ENCODE results near the gene TSSC4.
A peak's percentile ranks its signal among the peaks of the same experiment; 100 is the strongest.

The TSSC4 gene

GRCh38 chr11:2388431-2389376, 11.8 kb upstream of the TSSC4 start:
- no peak for TF ChIP-seq YY1 (IDR thresholded peaks at IDR 0.05; ENCODE audit: low read depth)
- no peak for TF ChIP-seq EGR1 (IDR thresholded peaks at IDR 0.05)
- no peak for TF ChIP-seq FOXM1 (IDR thresholded peaks at IDR 0.05; ENCODE audit: borderline replicate concordance, low read depth)
- TF ChIP-seq EP300 (IDR thresholded peaks at IDR 0.05; ENCODE audit: borderline replicate concordance): no peak
- TF ChIP-seq RAD21 (IDR thresholded peaks at IDR 0.05; ENCODE audit: low read depth): no peak
- no peak for TF ChIP-seq CEBPB (IDR thresholded peaks at IDR 0.05)
- TF ChIP-seq NFIC (IDR thresholded peaks at IDR 0.05): no peak
- no peak for TF ChIP-seq REST (IDR thresholded peaks at IDR 0.05; ENCODE audit: low read depth)
- no peak for TF ChIP-seq TAF1 (IDR thresholded peaks at IDR 0.05; ENCODE audit: low read depth)
- no peak for TF ChIP-seq TCF12 (IDR thresholded peaks at IDR 0.05; ENCODE audit: low read depth)

- TF ChIP-seq TCF12 (IDR thresholded peaks at IDR 0.05; ENCODE audit: low read depth): no peak
- TF ChIP-seq TAF1 (IDR thresholded peaks at IDR 0.05; ENCODE audit: low read depth): no peak
- no peak for TF ChIP-seq YY1 (IDR thresholded peaks at IDR 0.05; ENCODE audit: low read depth)
- no peak for TF ChIP-seq MAX (IDR thresholded peaks at IDR 0.05)
- TF ChIP-seq EP300 (IDR thresholded peaks at IDR 0.05; ENCODE audit: borderline replicate concordance): no peak
Measured at GRCh38 chr11:2389377-2390026, 11.0 kb upstream of the TSSC4 start.

- TF ChIP-seq NFIC (IDR thresholded peaks at IDR 0.05) (no peak), ZBTB7A (IDR thresholded peaks at IDR 0.05; ENCODE audit: low read depth) (no peak), YY1 (IDR thresholded peaks at IDR 0.05; ENCODE audit: low read depth) (no peak), CEBPB (IDR thresholded peaks at IDR 0.05) (no peak), FOXM1 (IDR thresholded peaks at IDR 0.05; ENCODE audit: borderline replicate concordance, low read depth) (no peak), USF1 (IDR thresholded peaks at IDR 0.05) (no peak), RAD21 (IDR thresholded peaks at IDR 0.05; ENCODE audit: low read depth) (no peak), REST (IDR thresholded peaks at IDR 0.05; ENCODE audit: low read depth) (no peak), EGR1 (IDR thresholded peaks at IDR 0.05) (no peak), TAF1 (IDR thresholded peaks at IDR 0.05; ENCODE audit: low read depth) (no peak)
Measured at GRCh38 chr11:2390091-2390724, 10.3 kb upstream of the TSSC4 start.

GRCh38 chr11:2390725-2391151, 9.8 kb upstream of the TSSC4 start:
- TF ChIP-seq EP300 (IDR thresholded peaks at IDR 0.05; ENCODE audit: borderline replicate concordance): peak; percentile 45; the same call in 1 of the 2 replicates
- no peak for TF ChIP-seq TCF12 (IDR thresholded peaks at IDR 0.05; ENCODE audit: low read depth)

GRCh38 chr11:2391181-2391975, 9.2 kb upstream of the TSSC4 start:
- TF ChIP-seq ZBTB7A (IDR thresholded peaks at IDR 0.05; ENCODE audit: low read depth) (no peak), CREB1 (IDR thresholded peaks at IDR 0.05; ENCODE audit: low read depth) (no peak), MAX (IDR thresholded peaks at IDR 0.05) (no peak), EGR1 (IDR thresholded peaks at IDR 0.05) (no peak), YY1 (IDR thresholded peaks at IDR 0.05; ENCODE audit: low read depth) (no peak), EP300 (IDR thresholded peaks at IDR 0.05; ENCODE audit: borderline replicate concordance) (no peak), USF1 (IDR thresholded peaks at IDR 0.05) (no peak), NFIC (IDR thresholded peaks at IDR 0.05) (no peak), FOXM1 (IDR thresholded peaks at IDR 0.05; ENCODE audit: borderline replicate concordance, low read depth) (no peak), REST (IDR thresholded peaks at IDR 0.05; ENCODE audit: low read depth) (no peak), TAF1 (IDR thresholded peaks at IDR 0.05; ENCODE audit: low read depth) (no peak), TCF12 (IDR thresholded peaks at IDR 0.05; ENCODE audit: low read depth) (no peak), RAD21 (IDR thresholded peaks at IDR 0.05; ENCODE audit: low read depth) (no peak), CEBPB (IDR thresholded peaks at IDR 0.05) (no peak), TEAD4 (IDR thresholded peaks at IDR 0.05) (no peak)
